T-helper 2 cell treated with Interferon-gamma antibody and Interleukin-4, amounts not matched to agents 100 ng/mL and 5 ng/mL, for 36 hours (primary cell): ENCODE measurements around the gene CFAP299. TPM values are rescaled to one million over a fixed set of nuclear protein-coding genes. Genes with fewer than 3 reads are reported as not detected.
"Not testable (repeated sequence)": the region's sequence is repeated elsewhere in the genome, so short reads cannot be mapped to it uniquely, and the experiment has no call there.

Source experiments
- intact Hi-C: fragments of 100-400 bp; cut with micrococcal nuclease; formaldehyde crosslinking; loops from one replicate; pipeline ENCODE4 v1.15.1; 2023
- total RNA-seq: library from RNA; stranded (reverse); gene quantifications from 2 replicates; pipeline ENCODE4 v1.2.3, GENCODE V29; 2022

The CFAP299 gene
- total RNA-seq, 1 donor from 2014 or later: not detected

DNA sequence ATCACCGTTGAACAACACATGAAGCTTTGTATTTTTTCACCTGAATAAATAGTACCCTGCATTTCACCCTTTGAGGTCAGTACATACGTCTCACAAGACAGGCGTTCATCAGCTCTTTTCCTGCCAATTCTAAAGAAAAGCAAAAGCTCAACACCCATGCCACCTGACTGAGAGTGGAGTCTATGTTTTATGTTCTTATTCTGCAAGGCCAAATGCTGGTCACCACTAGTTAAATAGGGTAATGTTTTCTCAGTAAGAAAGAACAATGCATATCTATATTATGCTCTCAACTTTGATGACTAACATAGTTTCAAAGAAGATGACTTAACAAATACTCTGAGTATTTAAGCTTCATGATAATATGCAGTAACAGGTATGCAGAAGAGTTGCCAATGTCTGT lies 358.6 kb downstream of the CFAP299 start:
- intact Hi-C loops: no loop called here

DNA sequence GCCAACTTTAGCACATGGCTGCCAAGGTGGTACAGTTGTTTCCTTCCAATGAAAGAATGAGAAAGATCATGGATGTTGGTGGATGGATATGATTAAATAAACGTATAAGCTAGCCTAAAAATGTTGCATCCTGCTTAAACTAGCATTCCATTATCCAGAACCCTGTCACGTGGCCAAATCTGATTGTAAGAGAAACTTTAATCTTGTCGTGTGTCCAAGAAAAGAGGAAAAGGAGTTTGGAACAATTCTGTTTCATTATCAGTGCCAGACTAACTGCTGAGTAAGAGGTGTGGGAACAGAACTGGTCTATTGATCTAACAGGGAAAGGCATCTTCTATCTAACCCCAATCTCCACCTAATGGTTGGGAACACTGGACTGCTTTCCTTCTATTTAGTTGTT lies 369.8 kb downstream of the CFAP299 start:
- intact Hi-C loops: no loop called here

DNA sequence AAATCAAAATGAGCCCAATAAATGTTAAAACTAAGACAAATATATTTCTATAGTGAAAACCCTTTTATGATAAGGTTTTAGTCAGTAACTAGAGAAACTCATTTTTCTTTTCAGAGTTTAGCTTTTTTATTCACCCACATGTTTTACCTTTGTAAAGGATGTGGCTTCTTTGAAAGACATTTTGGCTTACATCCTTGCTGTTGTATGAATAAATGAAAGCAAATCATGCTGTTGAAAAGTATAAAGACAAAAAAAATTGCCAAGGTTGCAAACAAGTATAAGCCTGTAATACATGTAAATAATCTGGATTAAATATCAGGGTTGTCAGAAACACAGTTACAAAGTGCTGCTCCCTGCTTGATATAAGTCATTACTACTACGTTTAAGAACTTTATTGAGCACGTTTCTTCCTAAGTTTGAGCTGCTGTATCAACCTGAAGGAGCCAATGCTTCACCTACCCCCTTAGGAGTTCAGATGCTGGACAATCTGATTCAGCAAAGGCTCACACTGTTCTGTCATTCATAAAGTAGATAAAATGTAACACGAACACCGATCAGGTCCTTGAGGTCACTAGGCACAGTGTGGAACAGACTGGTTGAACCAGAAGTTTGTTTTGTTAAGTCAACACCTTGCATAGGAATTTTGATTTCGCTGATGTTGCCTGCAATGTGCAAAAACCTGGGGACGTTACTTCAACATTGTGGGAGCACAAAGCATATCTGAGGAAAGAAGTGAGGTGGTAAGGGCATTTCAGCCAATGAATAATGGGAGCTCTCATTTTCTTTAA lies 373.7 kb downstream of the CFAP299 start:
- intact Hi-C loops: no loop called here

DNA sequence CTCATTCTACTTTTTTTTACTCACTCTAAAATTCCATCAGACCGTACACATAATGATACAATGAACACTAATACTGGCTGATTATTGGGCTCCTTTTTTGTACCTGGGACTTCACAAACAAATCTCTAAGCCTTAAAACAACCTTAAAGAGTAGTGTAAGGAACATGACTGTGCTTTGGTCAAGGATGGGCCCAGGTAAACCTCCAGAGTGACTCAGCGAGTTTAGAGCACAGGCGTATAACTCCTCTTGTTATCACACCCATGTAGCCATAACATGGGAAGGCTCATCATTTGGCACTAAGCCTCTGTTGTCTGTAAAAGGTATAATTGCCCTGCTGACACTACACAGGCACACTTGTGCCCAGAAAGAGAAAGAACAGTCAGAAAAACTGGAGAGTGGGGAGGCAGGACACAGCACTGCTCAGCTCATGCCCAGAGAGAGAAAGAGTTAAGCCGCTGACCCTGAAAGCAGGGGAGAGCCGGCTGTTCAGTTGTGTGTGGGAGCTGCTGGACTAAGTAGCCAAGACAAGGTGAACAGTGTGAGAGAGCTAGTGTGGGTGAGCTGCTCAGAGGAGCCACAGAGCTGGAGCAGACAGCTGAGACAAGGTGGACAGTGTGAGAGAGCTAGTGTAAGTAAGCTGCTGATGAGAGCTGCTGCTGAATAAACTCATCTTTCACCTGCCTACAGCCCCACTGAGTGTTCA lies 375.4 kb downstream of the CFAP299 start:
- intact Hi-C loops: no loop called here

DNA sequence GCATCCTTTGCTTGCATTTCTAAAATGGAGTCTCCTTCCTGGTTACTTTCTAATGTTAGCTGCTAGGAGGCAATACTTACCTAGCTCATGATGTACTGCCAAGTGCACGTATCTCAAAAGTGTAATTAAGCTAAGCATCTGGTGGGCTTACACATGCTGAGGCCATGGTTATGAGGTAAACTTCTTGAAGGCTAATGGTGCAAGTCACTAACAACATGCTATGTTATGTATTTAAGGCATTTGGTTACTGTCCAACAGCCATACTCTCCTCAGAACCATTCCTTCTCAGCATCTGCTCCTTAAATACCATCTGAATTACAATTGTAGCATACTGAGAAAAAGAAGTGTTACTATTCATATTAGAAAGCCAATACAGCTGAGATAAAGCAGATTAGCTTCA lies 376.4 kb downstream of the CFAP299 start:
- intact Hi-C loops: no loop called here

DNA sequence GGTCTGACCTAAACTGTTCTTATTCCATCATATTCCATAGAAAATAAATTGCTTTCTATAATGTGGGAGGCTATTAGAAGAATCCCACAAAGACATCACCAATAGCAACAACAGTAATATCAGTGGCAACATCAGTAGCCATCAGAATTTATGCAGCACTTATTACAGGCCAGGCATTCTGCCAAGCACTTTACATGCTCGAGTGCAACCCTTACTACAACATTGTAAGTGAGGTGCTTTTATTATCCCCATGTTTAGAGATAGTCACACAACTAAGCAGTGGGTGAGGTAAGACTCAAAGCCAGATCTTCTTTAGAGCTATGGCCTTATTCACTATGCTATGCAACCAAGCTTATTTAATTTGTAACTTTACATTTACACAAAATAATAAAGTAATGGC lies 377.9 kb downstream of the CFAP299 start:
- intact Hi-C loops: no loop called here

DNA sequence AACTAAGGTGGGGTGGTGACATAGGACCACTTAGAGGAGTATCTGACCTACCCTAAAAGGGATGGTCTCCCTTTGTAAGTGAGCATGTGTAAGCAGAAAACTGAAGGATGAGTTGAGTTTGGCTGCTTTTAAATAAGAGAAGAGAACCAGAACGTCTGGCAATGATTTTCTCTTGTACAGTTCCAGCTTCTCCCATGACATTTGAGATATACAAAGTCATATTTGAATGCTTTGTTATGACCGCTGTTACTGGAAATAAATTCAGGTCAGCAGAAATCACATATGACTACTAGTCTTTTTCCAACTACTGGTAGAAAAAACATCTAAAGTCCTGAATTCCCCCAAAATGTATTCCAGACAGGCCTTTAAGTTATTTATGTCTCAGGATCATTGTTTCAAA lies 381.7 kb downstream of the CFAP299 start:
- intact Hi-C loops: no loop called here

DNA sequence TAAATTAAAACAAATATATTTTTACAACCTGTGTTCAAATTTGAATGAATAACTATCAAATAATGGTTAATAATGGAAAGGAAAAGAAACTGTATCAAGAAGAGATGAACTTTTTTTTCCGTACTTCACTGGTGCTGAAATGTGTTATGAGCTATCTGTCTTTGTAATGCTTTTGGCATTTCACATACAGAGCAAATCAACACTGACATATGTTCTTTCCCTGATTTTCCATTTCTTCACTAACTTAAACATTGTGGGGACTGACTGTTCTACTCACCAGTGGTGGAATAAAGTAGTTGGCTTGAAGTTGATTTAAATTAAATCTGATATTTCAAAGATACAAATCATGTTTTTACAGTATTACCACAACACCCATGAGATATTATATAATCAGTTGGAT lies 390.9 kb downstream of the CFAP299 start:
- intact Hi-C loops: no loop called here

DNA sequence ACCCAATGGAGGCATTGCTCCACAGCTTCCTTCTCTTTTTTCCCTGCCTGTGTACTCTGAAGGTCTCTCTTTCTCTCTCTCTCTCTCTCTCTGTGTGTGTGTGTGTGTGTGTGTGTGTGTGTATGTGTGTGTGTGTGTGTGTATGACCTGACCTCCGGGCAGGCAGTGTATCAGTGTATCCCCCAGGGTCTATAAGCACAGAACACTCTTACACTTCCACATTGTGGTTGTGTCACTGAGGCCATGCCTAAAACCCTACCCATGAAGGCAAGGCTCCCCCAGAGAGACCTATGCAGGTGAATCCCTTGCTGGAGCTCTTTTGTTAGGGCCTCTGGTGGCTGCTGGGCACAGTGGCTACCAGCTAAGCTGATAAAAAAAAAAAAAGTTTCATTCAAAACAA lies 394.6 kb downstream of the CFAP299 start:
- intact Hi-C loops: no loop called here

DNA sequence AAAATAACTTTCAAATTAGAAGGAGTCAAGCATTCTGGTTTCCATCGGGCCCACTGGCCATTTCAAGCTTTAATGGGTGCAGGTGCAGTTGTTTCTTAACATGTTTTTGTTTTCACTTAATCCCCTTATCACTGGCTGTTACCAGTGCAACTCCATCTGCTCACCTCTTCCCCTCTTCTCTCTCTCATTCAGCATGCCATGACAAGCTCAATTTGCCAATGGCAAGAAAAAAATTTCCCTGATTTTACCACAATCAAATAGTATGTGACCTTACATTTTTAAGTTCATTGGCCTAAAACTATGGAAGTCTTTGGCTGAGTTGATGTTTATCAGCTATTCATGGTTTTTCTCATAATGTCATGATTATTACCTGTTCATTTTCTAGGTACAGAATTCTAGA lies 395.9 kb downstream of the CFAP299 start:
- intact Hi-C loops: no loop called here

DNA sequence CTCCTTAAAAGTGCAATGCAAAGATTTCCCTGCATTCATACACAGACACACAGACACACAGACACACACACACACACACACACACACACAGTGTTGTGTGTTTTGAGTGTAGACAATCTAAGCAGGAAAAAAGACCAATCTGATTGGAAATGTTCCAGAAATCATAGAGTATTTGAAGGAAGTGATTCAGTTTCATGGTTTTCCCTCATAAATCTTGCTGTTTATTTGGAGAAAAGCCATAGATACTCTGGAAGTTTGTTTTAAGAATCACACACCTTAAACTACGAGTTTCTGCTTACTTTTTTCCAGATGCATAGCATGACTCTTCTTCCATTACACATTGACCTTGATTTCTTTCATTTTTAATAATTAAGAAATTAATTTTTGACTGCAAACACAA lies 396.5 kb downstream of the CFAP299 start:
- intact Hi-C loops: no loop called here

DNA sequence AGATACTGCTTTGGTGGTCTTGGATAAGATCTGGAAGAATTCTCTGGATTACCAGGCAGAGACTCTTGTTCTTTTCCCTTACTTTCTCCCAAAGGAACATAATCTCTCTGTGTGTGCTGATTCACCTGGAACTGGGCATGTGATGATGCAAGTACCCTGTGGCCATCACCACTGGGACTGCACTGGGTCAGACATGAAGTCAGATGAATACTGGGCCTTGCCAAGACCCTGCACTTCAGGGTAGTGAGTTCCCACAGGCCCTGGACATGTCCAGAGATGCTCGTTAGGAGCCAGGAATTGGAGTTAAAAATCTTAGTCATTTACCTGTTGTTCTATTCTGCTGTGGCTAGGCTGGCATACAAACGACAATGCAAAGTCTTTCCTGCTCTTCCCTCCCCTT lies 404.8 kb downstream of the CFAP299 start:
- intact Hi-C loops: no loop called here

DNA sequence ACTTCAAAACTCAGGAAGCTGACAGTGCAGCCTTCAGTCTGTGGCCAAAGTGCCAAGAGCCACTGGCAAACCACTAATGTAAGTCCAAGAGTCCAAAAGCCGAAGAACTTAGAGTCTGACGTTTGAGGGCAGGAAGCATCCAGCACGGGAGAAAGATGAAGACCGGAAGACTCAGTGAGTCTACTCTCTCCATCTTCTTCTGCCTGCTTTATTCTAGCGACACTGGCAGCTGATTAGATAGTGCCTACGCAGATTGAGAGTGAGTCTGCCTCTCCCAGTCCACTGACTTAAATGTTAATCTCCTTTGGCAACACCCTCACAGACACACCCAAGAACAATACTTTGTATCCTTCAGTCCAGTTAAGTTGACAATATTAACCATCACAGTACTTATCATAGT lies 414.0 kb downstream of the CFAP299 start:
- intact Hi-C loops: not testable (repeated sequence)

DNA sequence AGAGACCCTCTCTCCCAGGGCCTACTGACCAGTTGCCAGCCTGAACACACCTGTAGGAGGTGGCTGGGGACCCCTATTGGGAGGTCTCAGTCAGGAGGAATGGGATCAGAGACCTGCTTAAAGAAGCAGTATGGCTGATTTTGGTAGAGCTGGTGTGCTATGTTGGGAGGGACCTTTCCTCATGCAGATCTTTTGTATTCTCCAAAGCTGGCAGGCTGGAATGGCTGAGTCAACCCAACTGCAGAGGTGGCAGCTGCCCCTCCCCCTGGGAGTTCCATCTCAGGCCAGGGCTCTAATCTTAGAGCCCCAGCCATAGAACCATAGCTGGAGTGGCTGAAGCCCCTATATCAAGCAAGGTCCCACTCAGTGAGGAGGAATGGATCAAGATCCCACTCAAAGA lies 415.7 kb downstream of the CFAP299 start:
- intact Hi-C loops: no loop called here

DNA sequence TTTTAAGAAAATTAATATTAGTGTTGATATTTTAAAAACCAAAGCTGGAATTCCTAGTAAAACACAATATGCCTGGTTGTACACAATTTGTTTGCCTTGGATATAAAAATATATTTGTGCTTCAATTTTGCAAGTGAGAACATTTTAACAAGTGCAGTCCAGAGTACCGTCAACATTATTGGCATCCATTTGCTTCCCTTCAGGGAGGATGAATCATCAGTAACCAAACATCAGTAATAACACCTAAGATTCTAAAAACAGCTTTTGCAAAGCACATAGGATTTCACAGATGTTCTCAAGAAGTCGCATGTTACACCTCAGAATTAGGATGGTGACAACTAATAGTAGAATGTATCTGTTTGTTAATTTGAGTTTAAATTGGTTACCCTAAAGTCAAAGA lies 432.4 kb downstream of the CFAP299 start:
- intact Hi-C loops: loop anchor here (10.0 kb wide), 1 partner anchor 403 kb away; no protein-coding TSS in a partner anchor

DNA sequence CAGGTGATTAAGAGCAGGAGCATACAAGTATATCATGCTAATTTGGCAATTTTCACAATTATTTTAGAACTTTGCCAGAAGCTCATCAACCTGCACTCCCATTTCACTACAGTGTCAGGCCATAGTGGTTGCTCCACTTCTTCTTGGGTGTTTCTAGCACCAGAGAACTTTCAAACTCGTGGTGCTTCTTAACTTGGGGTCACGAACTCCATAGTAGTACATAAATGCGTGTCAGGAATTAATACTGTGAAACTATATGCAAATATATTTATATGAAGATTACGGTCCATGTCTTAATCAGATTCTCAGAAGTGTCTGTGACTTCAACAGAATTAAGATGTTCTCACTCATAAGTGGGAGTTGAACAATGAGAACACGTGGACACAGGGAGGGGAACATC lies 440.6 kb downstream of the CFAP299 start:
- intact Hi-C loops: no loop called here

DNA sequence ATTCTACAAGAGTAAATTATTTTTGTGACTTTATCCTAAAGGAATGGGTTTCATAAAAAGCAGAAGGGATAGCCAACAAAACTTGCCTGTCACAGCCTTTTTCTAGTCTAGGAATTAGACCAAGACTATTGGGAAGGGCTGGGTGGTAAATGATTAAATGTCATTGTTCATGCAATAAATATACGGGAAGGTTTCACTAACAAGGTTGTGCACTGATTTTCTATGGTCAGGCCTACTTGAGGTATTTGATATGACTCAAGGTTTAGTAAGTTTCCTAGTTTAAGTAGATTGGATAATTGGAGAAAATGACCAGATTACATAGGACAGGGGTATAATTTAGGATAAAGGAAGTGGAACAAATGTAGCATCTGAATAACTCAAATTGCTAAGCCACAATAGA lies 445.9 kb downstream of the CFAP299 start:
- intact Hi-C loops: no loop called here

DNA sequence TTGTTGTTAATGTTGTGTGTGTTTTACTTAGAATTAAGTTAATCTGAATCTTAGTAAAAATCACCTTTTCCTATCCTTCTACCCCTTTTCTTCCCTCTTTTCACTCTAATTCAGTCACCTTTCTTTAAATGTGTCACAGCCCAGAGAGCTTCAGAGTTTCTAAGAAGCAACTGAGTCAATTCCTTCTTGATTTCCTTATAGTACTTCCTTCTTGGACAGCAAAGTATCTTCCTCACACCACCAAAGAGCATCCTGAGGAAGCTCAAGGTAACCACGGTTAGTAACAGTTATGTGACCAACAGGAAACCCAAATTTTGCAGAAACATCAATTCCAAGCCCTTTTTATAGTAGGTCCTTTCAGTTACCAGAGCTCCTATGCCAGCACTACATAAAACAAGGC lies 451.8 kb downstream of the CFAP299 start:
- intact Hi-C loops: no loop called here

DNA sequence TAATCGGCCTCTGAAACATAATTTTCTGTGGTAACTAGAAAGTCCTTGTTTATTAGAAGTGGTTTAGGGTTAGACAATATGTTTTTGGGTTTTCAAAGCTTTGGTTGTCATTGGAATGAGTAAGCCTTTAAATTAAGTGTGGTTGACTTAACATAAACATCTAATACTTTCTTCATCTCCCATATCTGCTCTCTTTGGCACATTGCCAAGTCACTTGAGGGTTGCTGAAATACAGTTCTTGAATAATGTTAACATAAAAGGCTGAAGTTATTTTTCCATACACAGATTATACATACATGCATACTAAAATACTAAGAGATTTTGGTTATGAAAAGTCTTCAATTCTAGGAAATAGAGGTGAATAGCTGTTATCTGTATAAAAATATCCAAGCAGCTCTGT lies 453.3 kb downstream of the CFAP299 start:
- intact Hi-C loops: no loop called here

DNA sequence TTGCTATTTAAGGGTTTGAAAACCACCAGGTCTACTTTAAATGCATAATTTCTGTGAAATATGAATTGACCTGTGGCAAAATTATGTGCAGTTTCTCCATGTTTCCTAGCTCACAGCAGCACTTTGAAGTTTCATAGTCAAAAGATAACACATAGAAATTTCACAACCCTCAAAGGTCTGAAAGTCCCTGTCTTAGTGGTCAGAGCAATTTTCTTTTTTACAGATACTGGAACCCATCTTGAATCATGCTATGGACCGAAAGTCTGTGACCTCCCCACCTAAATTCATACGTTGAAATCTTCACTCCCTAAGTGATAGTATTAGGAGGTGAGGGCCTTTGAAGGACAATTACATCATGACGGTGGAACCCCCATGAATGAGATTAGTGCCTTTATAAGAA lies 454.6 kb downstream of the CFAP299 start:
- intact Hi-C loops: no loop called here

DNA sequence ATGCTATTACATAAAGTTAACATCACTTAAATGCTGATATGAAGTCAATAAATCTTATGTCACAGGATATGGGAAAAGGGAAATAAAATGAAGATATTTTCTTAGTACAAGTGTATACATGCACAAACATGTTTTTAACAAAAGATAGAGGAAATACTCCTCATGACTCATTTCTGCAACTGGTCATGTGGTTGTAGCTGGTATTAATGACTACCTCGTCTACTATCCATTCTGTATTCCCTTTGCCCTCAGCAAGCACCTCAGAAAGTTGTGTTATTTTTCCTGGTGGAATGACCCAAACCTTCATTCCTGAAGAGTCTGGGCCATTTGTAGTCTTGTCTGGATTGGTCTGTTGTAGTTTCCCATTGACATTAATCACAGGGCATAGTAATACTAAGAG lies 458.1 kb downstream of the CFAP299 start:
- intact Hi-C loops: not testable (repeated sequence)

DNA sequence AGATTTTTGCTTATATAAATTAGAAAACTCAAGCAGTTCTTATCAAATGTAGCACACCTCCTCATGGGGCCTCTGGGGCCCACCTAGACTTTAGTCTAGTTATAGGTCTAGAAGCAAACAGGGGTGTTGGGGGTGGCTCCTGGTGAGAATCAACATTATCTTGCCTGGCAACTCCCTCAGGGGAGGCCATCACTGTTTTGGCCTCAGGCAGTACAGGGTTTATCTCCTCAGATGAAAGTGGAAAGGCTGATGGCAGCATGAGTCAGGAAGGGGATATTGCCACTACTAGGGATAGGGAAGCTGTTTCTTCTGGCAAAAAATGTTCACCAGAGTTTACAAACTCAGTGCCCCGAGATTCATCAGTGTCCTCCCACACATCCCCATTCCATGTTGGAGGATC lies 462.6 kb downstream of the CFAP299 start:
- intact Hi-C loops: no loop called here

DNA sequence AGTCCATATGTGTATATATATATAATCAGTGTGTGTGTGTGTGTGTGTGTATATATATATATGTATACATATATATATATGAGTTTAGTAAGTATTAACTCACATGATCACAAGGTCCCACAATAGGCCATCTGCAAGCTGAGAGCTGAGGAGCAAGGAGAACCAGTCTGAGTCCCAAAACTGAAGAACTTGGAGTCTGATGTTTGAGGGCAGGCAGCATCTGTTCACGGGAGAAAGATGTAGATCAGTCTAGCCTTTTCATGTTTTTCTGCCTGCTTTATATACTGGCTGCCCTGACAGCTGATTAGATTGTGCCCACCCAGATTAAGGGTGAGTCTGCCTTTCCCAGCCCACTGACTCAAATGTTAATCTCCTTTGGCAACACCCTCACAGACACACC lies 465.2 kb downstream of the CFAP299 start:
- intact Hi-C loops: not testable (repeated sequence)
